HEK293 (cell line): ENCODE measurements around the gene BBX.

Experiments
- CTCF ChIP-seq: fragments of 450-650 bp; formaldehyde crosslinking; IDR thresholded peaks from 2 replicates; pipeline ENCODE4 v1.5.1; 2016; ENCODE audit warnings: missing biosample characterization, missing genetic modification characterization
- KLF10 ChIP-seq: fragments of 450-650 bp; IDR thresholded peaks from 2 replicates; pipeline ENCODE4 v1.5.1; 2018; ENCODE audit warnings: missing biosample characterization, mild to moderate bottlenecking, missing genetic modification characterization
- KLF16 ChIP-seq: fragments of 450-650 bp; formaldehyde crosslinking; IDR thresholded peaks from 2 replicates; pipeline ENCODE4 v1.5.1; 2017; ENCODE audit warnings: missing biosample characterization, missing genetic modification characterization
- YY1 ChIP-seq: fragments of 450-650 bp; formaldehyde crosslinking; IDR thresholded peaks from 2 replicates; pipeline ENCODE4 v1.5.1; 2018; ENCODE audit warnings: missing biosample characterization, missing genetic modification characterization
- ZBTB21 ChIP-seq: fragments of 450-650 bp; formaldehyde crosslinking; IDR thresholded peaks from 2 replicates; pipeline ENCODE4 v1.5.1; 2017; ENCODE audit warnings: missing biosample characterization, missing genetic modification characterization
- ZNF362 ChIP-seq: fragments of 450-650 bp; formaldehyde crosslinking; IDR thresholded peaks from 2 replicates; pipeline ENCODE4 v1.5.1; 2016; ENCODE audit warnings: missing biosample characterization, missing genetic modification characterization
- ZNF792 ChIP-seq: fragments of 450-650 bp; formaldehyde crosslinking; IDR thresholded peaks from 2 replicates; pipeline ENCODE4 v1.5.1; 2016; ENCODE audit warnings: missing biosample characterization, missing genetic modification characterization

- TF ChIP-seq ZNF792 (tag by site-specific recombination) (no peak), CTCF (tag by site-specific recombination) (no peak), KLF10 (tag by site-specific recombination) (no peak), YY1 (tag by site-specific recombination) (no peak), ZBTB21 (tag by site-specific recombination) (no peak), KLF16 (tag by site-specific recombination) (no peak), ZNF362 (tag by site-specific recombination) (no peak)
Measured at GRCh38 chr3:107803170-107803569, 280.4 kb downstream of the BBX start.
